Hepatocyte (in vitro differentiated cells): Measurements from ENCODE around the gene SEPTIN10. TPM values are rescaled to one million over a fixed set of nuclear protein-coding genes. Genes with fewer than 3 reads are reported as not detected.
"Not testable (repeated sequence)": the region's sequence is repeated elsewhere in the genome, so short reads cannot be mapped to it uniquely, and the experiment has no call there.

Experiments
- DNase-seq: peaks from one replicate; pipeline ENCODE4 v3.0.0-alpha.2; 2016; ENCODE audit warnings: low spot score
- H2AFZ ChIP-seq: fragments of 200-600 bp; sonication (generic); 2 replicates; pipeline ENCODE4 v1.6.0; 2016; ENCODE audit warnings: antibody characterized with exemption, mild to moderate bottlenecking
- H3K27ac ChIP-seq: fragments of 200-600 bp; sonication (generic); 2 replicates; pipeline ENCODE4 v1.5.1; 2016; ENCODE audit warnings: mild to moderate bottlenecking
- H3K27me3 ChIP-seq: fragments of 200-600 bp; sonication (generic); 2 replicates; pipeline ENCODE4 v1.6.1; 2016
- H3K36me3 ChIP-seq: fragments of 200-600 bp; sonication (generic); replicated peaks from 2 replicates; pipeline ENCODE4 v1.5.1; 2016; ENCODE audit warnings: low read depth; ENCODE audit not compliant: insufficient read depth
- H3K4me1 ChIP-seq: fragments of 200-600 bp; sonication (generic); 2 replicates; pipeline ENCODE4 v1.5.1; 2016; ENCODE audit warnings: mild to moderate bottlenecking, moderate library complexity; ENCODE audit not compliant: insufficient read depth
- H3K4me2 ChIP-seq: fragments of 200-600 bp; sonication (generic); 2 replicates; pipeline ENCODE4 v1.6.0; 2016
- H3K4me3 ChIP-seq: fragments of 200-600 bp; sonication (generic); 2 replicates; pipeline ENCODE4 v1.5.1; 2016; ENCODE audit warnings: mild to moderate bottlenecking
- H3K79me2 ChIP-seq: fragments of 200-600 bp; sonication (generic); 2 replicates; pipeline ENCODE4 v1.6.0; 2017; ENCODE audit warnings: mild to moderate bottlenecking
- H3K9me2 ChIP-seq: fragments of 200-600 bp; sonication (generic); replicated peaks from 2 replicates; pipeline ENCODE4 v1.6.0; 2017; ENCODE audit warnings: mild to moderate bottlenecking; ENCODE audit not compliant: insufficient read depth
- H3K9me3 ChIP-seq: fragments of 200-600 bp; sonication (generic); 2 replicates; pipeline ENCODE4 v1.5.1; 2016; ENCODE audit warnings: low read depth, mild to moderate bottlenecking
- H4K20me1 ChIP-seq: fragments of 200-600 bp; sonication (generic); 2 replicates; pipeline ENCODE4 v1.6.0; 2016; ENCODE audit warnings: mild to moderate bottlenecking; ENCODE audit not compliant: insufficient read depth, poor library complexity, severe bottlenecking
- CTCF ChIP-seq: fragments of 200-600 bp; sonication (generic); IDR thresholded peaks from 2 replicates; pipeline ENCODE4 v1.5.1; 2016; ENCODE audit warnings: antibody characterized with exemption, mild to moderate bottlenecking; ENCODE audit not compliant: poor library complexity
- EZH2 ChIP-seq: fragments of 200-600 bp; sonication (generic); IDR thresholded peaks from 2 replicates; pipeline ENCODE4 v1.6.1; 2016; ENCODE audit warnings: antibody characterized with exemption, mild to moderate bottlenecking, borderline replicate concordance
- EZH2phosphoT487 ChIP-seq: fragments of 200-600 bp; sonication (generic); IDR thresholded peaks from one replicate; pipeline ENCODE4 v1.6.1; 2018; ENCODE audit warnings: antibody characterized with exemption, mild to moderate bottlenecking, low read depth, moderate library complexity; ENCODE audit not compliant: unreplicated experiment, severe bottlenecking
- WGBS: methylation state at CpG from one replicate; pipeline ENCODE4 v1.1.6; 2016; ENCODE audit warnings: low lambda C conversion rate; ENCODE audit errors: missing lambda C conversion rate; 5-methylcytosine and 5-hydroxymethylcytosine counted together
- polyA plus RNA-seq: library from polyadenylated mRNA; unstranded; fragments of >200 nt; fragmentation: Nextera tagmentation; extraction: Ambion mirVana; gene quantifications from 2 replicates; pipeline ENCODE4 v1.2.1, GENCODE V29; 2016
- total RNA-seq: library from RNA; depleted of rRNA; stranded (reverse); fragments of >200 nt; gene quantifications from 2 replicates; pipeline ENCODE4 v1.2.3, GENCODE V29; 2014

SEPTIN10 gene
- total and polyA plus RNA-seq, 2 experiments from 2014 or later: 38.7 to 58.7 TPM

- Histone ChIP-seq H3K9me3 (no peaks in the 10 kb centered on the region), H3K79me2 (peaks cover 19% of the 10 kb centered on the region), H2AFZ (no peak overlapping the region), H3K4me2 (no peak overlapping the region), H3K27ac (no peak overlapping the region), H3K27me3 (no peaks in the 10 kb centered on the region), H4K20me1 (no peaks in the 10 kb centered on the region), H3K36me3 (no peaks in the 10 kb centered on the region), H3K9me2 (no peaks in the 10 kb centered on the region), H3K4me3 (no peak overlapping the region), H3K4me1 (no peaks in the 10 kb centered on the region)
- no peak for TF ChIP-seq EZH2
- no peak for TF ChIP-seq CTCF
- DNase-seq: no peak
- 86% methylated on average over 6 of the region's 6 CpGs for WGBS
These were observed 30.6 kb downstream of the SEPTIN10 start for GRCh38 chr2:109582928-109583895.

- H3K4me2 ChIP-seq, H3K79me2 ChIP-seq, H3K36me3 ChIP-seq, H4K20me1 ChIP-seq, H3K9me3 ChIP-seq, H3K4me3 ChIP-seq, H3K9me2 ChIP-seq, H2AFZ ChIP-seq, H3K4me1 ChIP-seq, DNase-seq, H3K27me3 ChIP-seq, H3K27ac ChIP-seq: not testable (repeated sequence)
- 98% methylated on average over 4 of the region's 7 CpGs for WGBS
These were observed 36.1 kb downstream of the SEPTIN10 start for GRCh38 chr2:109577630-109578029.

DNA sequence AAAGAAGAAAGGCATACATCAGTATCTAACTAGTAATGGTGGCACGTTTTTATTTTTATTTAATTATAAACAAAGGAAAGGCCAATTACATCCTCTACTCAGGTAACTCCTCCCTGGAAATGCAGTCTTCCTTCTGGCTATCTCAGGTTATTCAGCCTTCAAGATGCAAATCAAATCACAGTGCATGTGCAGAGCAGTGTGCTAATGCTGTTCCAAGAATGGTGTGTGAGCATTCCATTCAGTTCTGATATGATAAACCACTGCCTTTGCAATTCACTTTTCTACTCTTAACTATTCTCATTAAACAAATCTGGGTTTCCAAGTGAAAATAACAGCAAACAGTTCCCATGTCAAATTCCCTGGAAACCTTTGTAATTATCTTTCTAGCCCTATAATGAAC lies 38.4 kb downstream of the SEPTIN10 start:
- H3K4me3 ChIP-seq: no peak overlapping the region
- H3K36me3 ChIP-seq: no peaks in the 10 kb centered on the region
- H3K4me1 ChIP-seq: no peaks in the 10 kb centered on the region
- H2AFZ ChIP-seq: no peak overlapping the region
- no peaks in the 10 kb centered on the region for H3K9me3 ChIP-seq
- no peaks in the 10 kb centered on the region for H4K20me1 ChIP-seq
- no peak overlapping the region for H3K27ac ChIP-seq
- no peak overlapping the region for H3K4me2 ChIP-seq
- no peaks in the 10 kb centered on the region for H3K27me3 ChIP-seq
- no peaks in the 10 kb centered on the region for H3K79me2 ChIP-seq
- H3K9me2 ChIP-seq: no peaks in the 10 kb centered on the region
- no peak for DNase-seq
- 57% methylated on average over 1 of the region's 1 CpG for WGBS
- TF ChIP-seq EZH2phosphoT487 (no peak), CTCF (no peak), EZH2 (no peak)

DNA sequence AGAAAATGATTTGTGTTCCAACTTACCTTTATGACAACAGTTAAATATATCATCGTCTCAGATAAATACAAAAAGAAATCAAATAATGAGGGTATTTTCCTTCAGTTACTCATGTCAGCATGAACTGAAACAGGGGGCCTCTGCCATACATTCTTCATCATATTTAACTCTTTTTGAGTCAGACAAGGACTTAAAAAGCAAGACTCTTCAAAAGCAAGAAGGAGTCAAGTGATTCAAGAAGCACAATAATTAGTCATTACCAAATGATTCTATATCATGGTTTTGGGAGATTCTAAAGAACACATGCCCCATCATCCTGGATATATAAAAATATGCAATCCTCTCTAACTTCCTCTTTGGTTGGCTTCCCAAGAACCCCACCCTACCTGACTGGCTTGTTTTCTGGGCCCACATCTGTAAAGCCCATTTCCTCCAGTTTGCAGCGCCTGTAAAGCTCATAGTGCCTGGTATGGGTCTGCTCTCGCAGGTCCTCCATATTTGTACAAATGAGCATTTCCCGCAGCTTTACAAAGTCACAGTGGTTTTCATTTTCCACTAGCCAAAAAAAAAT lies 49.7 kb downstream of the SEPTIN10 start:
- Histone ChIP-seq H3K27me3 (no peaks in the 10 kb centered on the region), H3K27ac (no peak overlapping the region), H3K9me2 (no peaks in the 10 kb centered on the region), H3K9me3 (no peaks in the 10 kb centered on the region), H3K4me3 (no peak overlapping the region), H2AFZ (no peak overlapping the region), H4K20me1 (no peaks in the 10 kb centered on the region), H3K4me1 (no peaks in the 10 kb centered on the region), H3K79me2 (no peaks in the 10 kb centered on the region), H3K36me3 (no peaks in the 10 kb centered on the region), H3K4me2 (no peak overlapping the region)
- whole genome bisulfite sequencing: 99% methylated on average over 4 of the region's 4 CpGs
- TF ChIP-seq EZH2phosphoT487 (no peak), CTCF (no peak), EZH2 (no peak)
- DNase-seq: no peak
